HCT116 (cell line): Measurements from ENCODE around the gene RBM33. TPM values are rescaled to one million over a fixed set of nuclear protein-coding genes. Genes with fewer than 3 reads are reported as not detected.

ENCODE experiments used
- ATAC-seq: fragments of 200-7000 bp; cut with Tn5 transposase; 2 replicates; pipeline ENCODE4 v1.9.1; 2020; ENCODE audit warnings: mild to moderate bottlenecking, moderate library complexity
- BruUV-seq: library from RNA; stranded (reverse); fragments of 400-500 nt; replicated peaks from 2 replicates; lab custom pipeline; 2021; lab: Mats Ljungman, UMichigan
- CTCF ChIA-PET: fragments of 300-600 bp; sonication (Branson Sonifier 250); formaldehyde crosslinking; loops from one replicate; lab custom pipeline; 2021; ENCODE audit warnings: antibody characterized with exemption; lab: Charles Lee
- POLR2A ChIA-PET: fragments of 300-600, 350-600 bp; sonication (Branson Sonifier 250); formaldehyde crosslinking; loops from one replicate; lab custom pipeline; 2021; ENCODE audit warnings: antibody characterized with exemption; lab: Charles Lee
- RAD21 ChIA-PET, 2 experiments: fragments of 300-600 bp; sonication (Branson Sonifier 250); formaldehyde crosslinking; loops; one replicate each; lab custom pipeline; 2023; ENCODE audit warnings: low total read pairs in 2 of 2; ENCODE audit not compliant: uncharacterized antibody in 2 of 2, unreplicated experiment in 2 of 2, low non-redundant PET in 1 of 2; lab: Charles Lee
- DNase-seq: peaks from one replicate; pipeline ENCODE4 v3.0.0-alpha.2; 2010; ENCODE audit warnings: low read depth, low spot score
- H2AFZ ChIP-seq: fragments of 200-600 bp; shearing (Covaris generic), sonication (generic); 2 replicates; pipeline ENCODE4 v1.6.1; 2017; ENCODE audit warnings: low read depth, mixed run types, mixed read lengths, antibody characterized with exemption, low read length; ENCODE audit not compliant: poor library complexity, severe bottlenecking
- H3K27ac ChIP-seq: 2 replicates; pipeline ENCODE4 v1.5.1; 2012; ENCODE audit warnings: low read depth, low read length
- H3K27me3 ChIP-seq: fragments of 200-600 bp; sonication (generic); 2 replicates; pipeline ENCODE4 v1.6.1; 2016; ENCODE audit warnings: mixed run types, low read length, mixed read lengths; ENCODE audit not compliant: insufficient read depth
- H3K36me3 ChIP-seq, 2 experiments: fragments of 200-500 bp in 1 of 2; fragments of 200-600 bp in 1 of 2; sonication (Bioruptor generic) in 1 of 2; sonication (generic) in 1 of 2; 2 replicates each; pipeline versions ENCODE4 v1.5.1 to v1.6.1; 2014 to 2016; ENCODE audit warnings: low read length in 2 of 2, inconsistent platforms in 1 of 2, mixed read lengths in 1 of 2, mixed run types in 1 of 2; ENCODE audit not compliant: insufficient read depth in 2 of 2, control insufficient read depth in 1 of 2
- H3K4me1 ChIP-seq, 2 experiments: fragments of 200-600 bp in 1 of 2; sonication (generic) in 1 of 2; 2 replicates each; pipeline versions ENCODE4 v1.5.1 to v1.6.1; 2012 to 2017; ENCODE audit warnings: low read length in 2 of 2, inconsistent platforms in 1 of 2, mild to moderate bottlenecking in 1 of 2, mixed read lengths in 1 of 2, mixed run types in 1 of 2, moderate library complexity in 1 of 2; ENCODE audit not compliant: insufficient read depth in 2 of 2, control insufficient read depth in 1 of 2
- H3K4me2 ChIP-seq: fragments of 200-600 bp; sonication (generic); 2 replicates; pipeline ENCODE4 v1.6.1; 2017; ENCODE audit warnings: mixed run types, low read length, mixed read lengths
- H3K4me3 ChIP-seq, 2 experiments: fragments of 200-600 bp in 1 of 2; sonication (generic) in 1 of 2; replicated peaks in 1 of 2; 2 replicates each; pipeline ENCODE4 v1.5.1; 2011 to 2016; ENCODE audit warnings: low read length in 2 of 2, control low read depth in 1 of 2, low read depth in 1 of 2, mild to moderate bottlenecking in 1 of 2, mixed read lengths in 1 of 2, mixed run types in 1 of 2
- H3K79me2 ChIP-seq: fragments of 200-600 bp; sonication (generic); 2 replicates; pipeline ENCODE4 v1.6.1; 2017; ENCODE audit warnings: mild to moderate bottlenecking, mixed run types, low read length, moderate library complexity, mixed read lengths; ENCODE audit not compliant: insufficient read depth
- H3K9ac ChIP-seq: fragments of 200-600 bp; sonication (generic); 2 replicates; pipeline ENCODE4 v1.6.1; 2016; ENCODE audit warnings: low read length, mixed read lengths
- H3K9me2 ChIP-seq: fragments of 200-600 bp; sonication (generic), shearing (Covaris generic); 2 replicates; pipeline ENCODE4 v1.6.1; 2017; ENCODE audit warnings: mixed run types, mild to moderate bottlenecking, moderate library complexity; ENCODE audit not compliant: insufficient read depth
- H3K9me3 ChIP-seq, 2 experiments: fragments of 200-500 bp in 1 of 2; fragments of 200-600 bp in 1 of 2; sonication (Bioruptor generic) in 1 of 2; sonication (generic) in 1 of 2; 2 replicates each; pipeline ENCODE4 v1.6.1; 2014 to 2017; ENCODE audit warnings: low read length in 2 of 2, mixed read lengths in 2 of 2, inconsistent platforms in 1 of 2, low read depth in 1 of 2, mild to moderate bottlenecking in 1 of 2, mixed run types in 1 of 2, moderate library complexity in 1 of 2; ENCODE audit not compliant: control insufficient read depth in 1 of 2, insufficient read depth in 1 of 2
- H4K20me1 ChIP-seq: fragments of 200-600 bp; sonication (generic), shearing (Covaris generic); 2 replicates; pipeline ENCODE4 v1.6.1; 2017; ENCODE audit warnings: mixed run types, mild to moderate bottlenecking, moderate library complexity; ENCODE audit not compliant: insufficient read depth
- ATF3 ChIP-seq: IDR thresholded peaks from 2 replicates; pipeline ENCODE4 v1.6.1; 2012
- CBX3 ChIP-seq: IDR thresholded peaks from 2 replicates; pipeline ENCODE4 v1.6.1; 2012; ENCODE audit warnings: low read depth
- CEBPB ChIP-seq: IDR thresholded peaks from 2 replicates; pipeline ENCODE4 v1.6.1; 2012; ENCODE audit warnings: low read depth
- ELF1 ChIP-seq: IDR thresholded peaks from 2 replicates; pipeline ENCODE4 v1.6.1; 2012; ENCODE audit warnings: low read depth, borderline replicate concordance
- EZH2 ChIP-seq: fragments of 200-600 bp; sonication (generic); IDR thresholded peaks from 2 replicates; pipeline ENCODE4 v1.6.1; 2017; ENCODE audit warnings: antibody characterized with exemption, mixed run types
- FOSL1 ChIP-seq: IDR thresholded peaks from 2 replicates; pipeline ENCODE4 v1.6.1; 2012; ENCODE audit warnings: low read depth
- JUND ChIP-seq: IDR thresholded peaks from 2 replicates; pipeline ENCODE4 v1.6.1; 2012
- MAX ChIP-seq: IDR thresholded peaks from 2 replicates; pipeline ENCODE4 v1.6.1; 2012
- POLR2AphosphoS5 ChIP-seq: IDR thresholded peaks from 2 replicates; pipeline ENCODE4 v1.6.1; 2011; ENCODE audit warnings: mild to moderate bottlenecking, low read depth, low read length, moderate library complexity
- SIN3A ChIP-seq: IDR thresholded peaks from 2 replicates; pipeline ENCODE4 v1.6.1; 2012; ENCODE audit warnings: low read depth
- SP1 ChIP-seq: IDR thresholded peaks from 2 replicates; pipeline ENCODE4 v1.6.1; 2012; ENCODE audit warnings: low read depth
- TCF7L2 ChIP-seq: IDR thresholded peaks from 2 replicates; pipeline ENCODE4 v1.7.0; 2011; ENCODE audit warnings: borderline replicate concordance, inconsistent platforms; ENCODE audit not compliant: insufficient read depth, insufficient read length; ENCODE audit errors: extremely low read depth
- ZBTB33 ChIP-seq: IDR thresholded peaks from 2 replicates; pipeline ENCODE4 v1.6.1; 2011; ENCODE audit warnings: mild to moderate bottlenecking, low read length, moderate library complexity; ENCODE audit not compliant: insufficient replicate concordance; ENCODE audit errors: extremely low read depth
- ZNF274 ChIP-seq: fragments of 200-500 bp; sonication (Bioruptor generic); IDR thresholded peaks from 2 replicates; pipeline ENCODE4 v1.6.1; 2014; ENCODE audit warnings: mild to moderate bottlenecking, low read depth, low read length, inconsistent platforms
- intact Hi-C: fragments of 100-400 bp; cut with micrococcal nuclease; formaldehyde crosslinking; loops from 2 replicates; pipeline ENCODE4 v1.10.0; 2022
- total RNA-seq: library from RNA; stranded (reverse); gene quantifications from one replicate; pipeline ENCODE4 v1.2.1, GENCODE V29; 2021; ENCODE audit not compliant: unreplicated experiment

The RBM33 gene
- total RNA-seq, 1 experiment from 2014 or later: 64.3 TPM

GRCh38 chr7:155750255-155751125 lies 106.0 kb downstream of the RBM33 start:
- DNase-seq: no peak
- no peak overlapping the region for H3K27ac ChIP-seq
- POLR2A ChIA-PET: no interaction called here
- H3K9ac ChIP-seq: no peak overlapping the region
- peaks cover 83% of the 10 kb centered on the region for H3K79me2 ChIP-seq
- no TSS peak for BruUV-seq
- ATAC-seq: no peak
- no peaks in the 10 kb centered on the region for H3K4me1 ChIP-seq
- no peaks in the 10 kb centered on the region for H3K9me3 ChIP-seq
- CTCF ChIA-PET: no interaction called here
- no peak overlapping the region for H2AFZ ChIP-seq
- RAD21 ChIA-PET: no interaction called here
- peaks cover 2 to 4% of the 10 kb centered on the region in 2 experiments; a peak in 2 of 4 replicates for H3K36me3 ChIP-seq
- no peaks in the 10 kb centered on the region for H3K9me2 ChIP-seq
- H3K27me3 ChIP-seq: no peaks in the 10 kb centered on the region
- no peak overlapping the region for H3K4me2 ChIP-seq
- TF ChIP-seq ATF3 (no peak), SP1 (no peak), JUND (no peak), TCF7L2 (no peak), ELF1 (no peak), CBX3 (no peak), ZBTB33 (no peak), CEBPB (no peak), MAX (no peak), POLR2AphosphoS5 (no peak), ZNF274 (no peak), SIN3A (no peak), EZH2 (no peak), FOSL1 (no peak)
- no peak overlapping the region for H3K4me3 ChIP-seq
- intact Hi-C loops: no loop called here
- 0 out of 2 replicates have a peak, but pooled peaks cover 3% of the 10 kb centered on the region for H4K20me1 ChIP-seq
